Measurements from ENCODE around the gene CS.
"Not testable (repeated sequence)": the region's sequence is repeated elsewhere in the genome, so short reads cannot be mapped to it uniquely, and the experiment has no call there.

The CS gene

GRCh38 chr12:56317675-56318074 is 17.5 kb upstream of the CS start:
- no peak for DNase-seq

- DNase-seq: peak; percentile 91
Observed at GRCh38 chr12:56315622-56316473, 15.7 kb upstream of the CS start, which contains the start of gene CNPY2. CNPY2 (minus strand) TSS chr12:56315988; CDS start chr12:56315217, 771 bp downstream.

- DNase-seq: no peak
Observed at GRCh38 chr12:56315249-56315621, 15.1 kb upstream of the CS start.

GRCh38 chr12:56311003-56311402 is 10.9 kb upstream of the CS start:
- DNase-seq: no peak

GRCh38 chr12:56308714-56309113 is 8.6 kb upstream of the CS start:
- no peak for DNase-seq

- DNase-seq: no peak
Observed at GRCh38 chr12:56307221-56307965, 7.3 kb upstream of the CS start.

- no peak for DNase-seq
Observed at GRCh38 chr12:56304872-56305590, 4.9 kb upstream of the CS start.

GRCh38 chr12:56304276-56304675 is 4.1 kb upstream of the CS start:
- DNase-seq: no peak

GRCh38 chr12:56300644-56301464 is 724 bp upstream of the CS start:
- DNase-seq: no peak

- DNase-seq: peak; percentile 23
Observed at GRCh38 chr12:56299308-56299852, 750 bp downstream of the CS start.

GRCh38 chr12:56298828-56299227 is 1.3 kb downstream of the CS start:
- DNase-seq: no peak

GRCh38 chr12:56297400-56297799 is 2.7 kb downstream of the CS start:
- no peak for DNase-seq

GRCh38 chr12:56296295-56296694 is 3.8 kb downstream of the CS start:
- no peak for DNase-seq

- no peak for DNase-seq
Observed at GRCh38 chr12:56293795-56294194, 6.3 kb downstream of the CS start.

GRCh38 chr12:56288705-56289387 is 11.3 kb downstream of the CS start:
- no peak for DNase-seq

- no peak for DNase-seq
Observed at GRCh38 chr12:56286044-56286830, 13.9 kb downstream of the CS start.

GRCh38 chr12:56284263-56284662 is 15.9 kb downstream of the CS start:
- DNase-seq: not testable (repeated sequence)

GRCh38 chr12:56282579-56282978 is 17.6 kb downstream of the CS start:
- DNase-seq: no peak

GRCh38 chr12:56282030-56282429 is 18.1 kb downstream of the CS start:
- no peak for DNase-seq

- no peak for DNase-seq
Observed at GRCh38 chr12:56280849-56281248, 19.3 kb downstream of the CS start.

- no peak for DNase-seq
Observed at GRCh38 chr12:56278905-56279304, 21.2 kb downstream of the CS start.
